ENCODE measurements around the gene HLF. TPM values are rescaled to one million over a fixed set of nuclear protein-coding genes. Genes with fewer than 3 reads are reported as not detected.

The HLF gene
- total RNA-seq, 1 experiment from 2014 or later = 0.13 TPM

GRCh38 chr17:55271223-55271571, 6.4 kb downstream of the HLF start:
- Histone ChIP-seq H3K4me1 (ENCODE audit: control insufficient read depth, insufficient read depth, low read length) (no peaks in the 10 kb centered on the region), H3K4me3 (ENCODE audit: low read depth in 2 of 2, low read length in 2 of 2) (no peak overlapping the region), H3K27ac (ENCODE audit: low read length) (no peak overlapping the region), H3K9me3 (ENCODE audit: control insufficient read depth, insufficient read depth, low read depth, low read length) (no peaks in the 10 kb centered on the region), H3K27me3 (ENCODE audit: control insufficient read depth, insufficient read depth, low read length) (peaks cover 25% of the 10 kb centered on the region), H3K36me3 (ENCODE audit: control insufficient read depth, insufficient read depth, low read length) (no peaks in the 10 kb centered on the region)
- POLR2A ChIA-PET = no interaction called here
- intact Hi-C loops (cut with micrococcal nuclease; ENCODE audit: unreplicated experiment) = no loop called here
- BruUV-seq (replicated peaks) = no TSS peak
- ATAC-seq (no peak), DNase-seq (ENCODE audit: low read depth, low spot score) (no peak)
- TF ChIP-seq SIN3A (IDR thresholded peaks at IDR 0.05; ENCODE audit: borderline replicate concordance, insufficient read depth, low read depth, low read length) = no peak
- no peak for TF ChIP-seq TCF7L2 (IDR thresholded peaks at IDR 0.05; ENCODE audit: low read depth, low read length)
- TF ChIP-seq, protein P1, sequence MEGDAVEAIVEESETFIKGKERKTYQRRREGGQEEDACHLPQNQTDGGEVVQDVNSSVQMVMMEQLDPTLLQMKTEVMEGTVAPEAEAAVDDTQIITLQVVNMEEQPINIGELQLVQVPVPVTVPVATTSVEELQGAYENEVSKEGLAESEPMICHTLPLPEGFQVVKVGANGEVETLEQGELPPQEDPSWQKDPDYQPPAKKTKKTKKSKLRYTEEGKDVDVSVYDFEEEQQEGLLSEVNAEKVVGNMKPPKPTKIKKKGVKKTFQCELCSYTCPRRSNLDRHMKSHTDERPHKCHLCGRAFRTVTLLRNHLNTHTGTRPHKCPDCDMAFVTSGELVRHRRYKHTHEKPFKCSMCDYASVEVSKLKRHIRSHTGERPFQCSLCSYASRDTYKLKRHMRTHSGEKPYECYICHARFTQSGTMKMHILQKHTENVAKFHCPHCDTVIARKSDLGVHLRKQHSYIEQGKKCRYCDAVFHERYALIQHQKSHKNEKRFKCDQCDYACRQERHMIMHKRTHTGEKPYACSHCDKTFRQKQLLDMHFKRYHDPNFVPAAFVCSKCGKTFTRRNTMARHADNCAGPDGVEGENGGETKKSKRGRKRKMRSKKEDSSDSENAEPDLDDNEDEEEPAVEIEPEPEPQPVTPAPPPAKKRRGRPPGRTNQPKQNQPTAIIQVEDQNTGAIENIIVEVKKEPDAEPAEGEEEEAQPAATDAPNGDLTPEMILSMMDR (IDR thresholded peaks at IDR 0.05) = no peak
- no peak for TF ChIP-seq POLR2AphosphoS5 (IDR thresholded peaks at IDR 0.05; ENCODE audit: low read depth, low read length)
- TF ChIP-seq, protein P2, sequence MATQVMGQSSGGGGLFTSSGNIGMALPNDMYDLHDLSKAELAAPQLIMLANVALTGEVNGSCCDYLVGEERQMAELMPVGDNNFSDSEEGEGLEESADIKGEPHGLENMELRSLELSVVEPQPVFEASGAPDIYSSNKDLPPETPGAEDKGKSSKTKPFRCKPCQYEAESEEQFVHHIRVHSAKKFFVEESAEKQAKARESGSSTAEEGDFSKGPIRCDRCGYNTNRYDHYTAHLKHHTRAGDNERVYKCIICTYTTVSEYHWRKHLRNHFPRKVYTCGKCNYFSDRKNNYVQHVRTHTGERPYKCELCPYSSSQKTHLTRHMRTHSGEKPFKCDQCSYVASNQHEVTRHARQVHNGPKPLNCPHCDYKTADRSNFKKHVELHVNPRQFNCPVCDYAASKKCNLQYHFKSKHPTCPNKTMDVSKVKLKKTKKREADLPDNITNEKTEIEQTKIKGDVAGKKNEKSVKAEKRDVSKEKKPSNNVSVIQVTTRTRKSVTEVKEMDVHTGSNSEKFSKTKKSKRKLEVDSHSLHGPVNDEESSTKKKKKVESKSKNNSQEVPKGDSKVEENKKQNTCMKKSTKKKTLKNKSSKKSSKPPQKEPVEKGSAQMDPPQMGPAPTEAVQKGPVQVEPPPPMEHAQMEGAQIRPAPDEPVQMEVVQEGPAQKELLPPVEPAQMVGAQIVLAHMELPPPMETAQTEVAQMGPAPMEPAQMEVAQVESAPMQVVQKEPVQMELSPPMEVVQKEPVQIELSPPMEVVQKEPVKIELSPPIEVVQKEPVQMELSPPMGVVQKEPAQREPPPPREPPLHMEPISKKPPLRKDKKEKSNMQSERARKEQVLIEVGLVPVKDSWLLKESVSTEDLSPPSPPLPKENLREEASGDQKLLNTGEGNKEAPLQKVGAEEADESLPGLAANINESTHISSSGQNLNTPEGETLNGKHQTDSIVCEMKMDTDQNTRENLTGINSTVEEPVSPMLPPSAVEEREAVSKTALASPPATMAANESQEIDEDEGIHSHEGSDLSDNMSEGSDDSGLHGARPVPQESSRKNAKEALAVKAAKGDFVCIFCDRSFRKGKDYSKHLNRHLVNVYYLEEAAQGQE (IDR thresholded peaks at IDR 0.05; ENCODE audit: insufficient read depth in 1 of 2, low read depth in 2 of 2, low read length in 1 of 2) = no peak
- CTCF ChIA-PET = no interaction called here
- in situ Hi-C loops (cut with HindIII; ENCODE audit: low pct_unique_long_range_greater_than_20kb, low sequenced_read_pairs) = no loop called here

DNA sequence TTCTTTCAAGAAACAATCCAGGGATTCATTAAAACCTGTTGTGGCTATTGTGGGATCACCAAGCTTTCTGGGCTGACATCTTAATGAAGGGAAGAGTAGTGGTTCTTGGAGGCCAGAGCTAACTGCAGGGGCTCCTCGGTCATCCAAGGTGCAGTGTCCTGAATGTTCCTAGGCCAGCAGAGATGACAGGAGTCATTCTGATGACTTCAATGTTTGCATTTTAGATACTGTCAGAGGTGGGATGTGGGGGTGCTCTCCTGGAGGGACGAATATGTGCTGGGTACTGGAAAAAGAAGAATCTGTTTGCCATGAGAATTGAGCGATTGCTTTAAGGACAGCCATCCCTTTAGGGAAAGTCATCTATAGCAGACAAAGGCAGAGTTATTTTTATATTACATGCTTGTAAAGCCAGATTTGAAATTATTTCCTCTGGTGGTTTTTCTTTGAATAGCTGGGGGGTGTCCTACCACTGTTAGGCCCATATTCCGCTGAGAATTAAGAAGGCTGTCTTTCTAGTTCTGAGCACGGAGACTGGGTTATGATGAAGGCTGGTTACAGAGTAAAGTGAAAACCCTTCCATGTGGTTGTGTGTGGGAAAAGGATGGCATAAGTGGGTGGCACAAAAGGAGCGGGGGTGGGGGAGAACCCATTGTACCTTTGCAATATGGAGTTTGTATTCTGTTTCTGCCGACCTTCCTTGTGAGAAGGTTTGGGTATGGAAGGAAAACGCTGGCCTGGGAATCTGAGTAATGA, 7.4 kb downstream of the HLF start:
- H3K36me3 ChIP-seq (ENCODE audit: control insufficient read depth, insufficient read depth, low read length) = no peaks in the 10 kb centered on the region
- no TSS peak for BruUV-seq (replicated peaks)
- no peak overlapping the region for H3K4me3 ChIP-seq (ENCODE audit: low read depth in 2 of 2, low read length in 2 of 2)
- intact Hi-C loops (cut with micrococcal nuclease; ENCODE audit: unreplicated experiment) (no loop called here), in situ Hi-C loops (cut with HindIII; ENCODE audit: low pct_unique_long_range_greater_than_20kb, low sequenced_read_pairs) (no loop called here)
- ChIA-PET CTCF (no interaction called here), POLR2A (no interaction called here)
- H3K4me1 ChIP-seq (ENCODE audit: control insufficient read depth, insufficient read depth, low read length) = no peaks in the 10 kb centered on the region
- H3K9me3 ChIP-seq (ENCODE audit: control insufficient read depth, insufficient read depth, low read depth, low read length) = no peaks in the 10 kb centered on the region
- H3K27me3 ChIP-seq (ENCODE audit: control insufficient read depth, insufficient read depth, low read length) = peaks cover 16% of the 10 kb centered on the region
- no peak overlapping the region for H3K27ac ChIP-seq (ENCODE audit: low read length)
- no peak for DNase-seq (ENCODE audit: low read depth, low spot score)
- no peak for ATAC-seq
- TF ChIP-seq, protein P1 (IDR thresholded peaks at IDR 0.05) = no peak
- TF ChIP-seq, protein P2 (IDR thresholded peaks at IDR 0.05; ENCODE audit: insufficient read depth in 1 of 2, low read depth in 2 of 2, low read length in 1 of 2) = no peak
- TF ChIP-seq TCF7L2 (IDR thresholded peaks at IDR 0.05; ENCODE audit: low read depth, low read length) (no peak), POLR2AphosphoS5 (IDR thresholded peaks at IDR 0.05; ENCODE audit: low read depth, low read length) (no peak), SIN3A (IDR thresholded peaks at IDR 0.05; ENCODE audit: borderline replicate concordance, insufficient read depth, low read depth, low read length) (no peak)

All from Panc1 (cell line).